Activated CD4-positive, alpha-beta T cell treated with anti-CD3 and anti-CD28 coated beads, Interleukin-10, Interleukin-2, amounts not matched to agents 100 ng/mL and 50 ng/mL, durations not matched to agents 16 hours and 8 hours (primary cell): ENCODE results near the gene TEAD4.

Experiments
- DNase-seq: peaks from one replicate; pipeline ENCODE4 v3.0.0-alpha.2; 2020

The TEAD4 gene

DNA sequence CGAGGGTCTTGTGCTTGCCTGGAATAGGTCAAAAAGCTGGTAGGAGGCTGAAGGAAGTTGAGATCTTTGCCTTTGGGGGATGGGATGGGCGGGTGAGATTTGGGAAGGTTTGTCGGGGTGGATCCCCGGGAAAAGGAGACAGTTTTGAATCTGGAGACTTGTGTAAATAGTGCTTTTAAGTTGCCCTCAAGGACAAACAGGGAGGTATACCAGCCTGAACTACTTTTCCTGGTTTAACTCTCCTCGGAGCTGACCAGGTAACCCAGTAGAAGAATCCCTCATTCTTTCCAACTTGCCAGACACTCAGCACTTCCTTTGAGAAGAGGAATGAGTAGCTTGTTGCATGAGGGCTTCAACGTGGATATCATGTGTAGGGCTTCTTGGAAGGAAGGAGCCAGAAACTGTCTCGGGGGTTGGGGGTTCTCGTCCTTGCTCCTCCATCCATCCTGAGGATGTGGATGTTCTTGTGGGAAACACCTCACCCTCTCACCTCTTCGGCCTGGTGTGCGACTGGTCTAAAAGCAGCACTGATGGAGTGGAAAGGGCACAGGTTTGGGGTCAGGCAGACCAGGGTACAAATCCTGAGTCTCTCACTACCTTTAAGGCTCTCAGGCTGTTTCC lies 1.9 kb downstream of the TEAD4 start:
- DNase-seq: no peak

DNA sequence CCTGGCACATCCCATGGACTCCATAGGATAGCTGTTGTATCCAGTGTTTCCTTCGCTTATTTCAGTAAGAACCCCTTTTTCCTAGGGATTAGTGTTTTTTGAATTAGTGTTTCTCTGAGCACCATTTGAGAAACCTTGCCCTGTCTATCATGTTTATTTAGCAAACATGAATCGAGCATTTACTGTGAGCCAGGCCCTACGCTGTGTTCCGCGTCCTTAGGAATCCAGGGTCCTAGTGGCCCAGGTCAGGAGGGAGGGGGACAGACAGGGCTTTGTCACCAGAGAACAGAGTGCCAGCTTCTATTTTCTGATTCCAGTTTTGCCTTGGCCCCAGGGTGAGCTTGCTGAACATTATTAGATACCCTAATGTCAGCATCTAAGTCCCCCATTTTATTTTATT lies 2.5 kb downstream of the TEAD4 start:
- no peak for DNase-seq

DNA sequence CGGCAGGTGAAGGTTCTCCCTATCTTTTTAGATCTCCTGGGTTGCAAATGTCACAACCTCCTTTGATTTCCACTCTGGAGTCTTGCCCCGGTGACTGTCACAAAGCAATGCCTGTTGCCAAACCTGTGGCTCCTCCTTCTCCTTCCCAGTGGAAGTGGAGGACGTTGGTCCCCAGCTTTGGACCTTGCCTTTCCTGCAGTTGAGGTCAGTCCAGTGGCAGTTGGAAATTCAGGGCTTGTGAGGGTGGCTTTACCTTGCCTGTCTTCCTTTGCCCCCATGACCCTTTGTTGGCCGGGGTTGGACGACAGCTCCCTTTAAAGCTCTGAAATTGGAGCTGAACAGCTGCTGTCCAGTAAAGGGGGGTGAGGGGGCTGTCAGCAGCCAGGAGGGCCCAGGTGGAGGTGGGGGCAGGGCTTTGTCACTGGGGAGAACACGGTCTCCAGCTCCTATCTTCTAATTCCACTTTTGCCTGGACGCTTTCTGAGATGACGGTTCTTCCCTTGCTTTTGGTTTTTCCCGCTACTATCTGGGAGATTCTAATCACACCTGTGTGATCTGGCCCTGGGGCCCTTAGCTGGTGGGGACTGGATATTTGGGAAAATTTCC lies 4.1 kb downstream of the TEAD4 start:
- DNase-seq: no peak

DNA sequence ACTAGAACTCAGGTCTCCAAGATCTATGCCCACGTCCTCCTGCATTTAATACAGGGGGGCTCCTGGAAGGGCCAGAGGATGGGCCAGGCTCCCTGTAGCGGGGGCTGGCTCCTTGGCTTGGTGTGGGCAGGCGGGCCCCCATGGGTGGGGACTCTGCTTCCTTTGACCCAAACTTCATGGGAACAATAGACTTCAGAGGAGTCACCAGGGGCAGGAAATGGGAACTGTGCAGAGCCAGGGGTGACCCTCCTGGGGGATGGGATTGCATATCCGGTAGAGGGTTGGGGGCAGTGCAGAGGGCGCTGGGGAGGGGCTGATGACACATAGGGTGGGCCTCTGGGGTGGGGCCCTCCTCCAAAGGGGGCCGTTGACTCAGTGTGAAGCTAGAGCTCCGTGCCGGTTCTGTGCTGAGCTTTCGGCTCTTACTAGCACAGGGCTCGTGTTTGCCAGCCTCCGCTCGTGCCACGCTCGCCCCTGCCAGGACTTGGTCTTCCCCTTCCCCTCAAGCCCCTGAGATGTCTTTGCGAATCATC lies 4.6 kb downstream of the TEAD4 start:
- DNase-seq: no peak

DNA sequence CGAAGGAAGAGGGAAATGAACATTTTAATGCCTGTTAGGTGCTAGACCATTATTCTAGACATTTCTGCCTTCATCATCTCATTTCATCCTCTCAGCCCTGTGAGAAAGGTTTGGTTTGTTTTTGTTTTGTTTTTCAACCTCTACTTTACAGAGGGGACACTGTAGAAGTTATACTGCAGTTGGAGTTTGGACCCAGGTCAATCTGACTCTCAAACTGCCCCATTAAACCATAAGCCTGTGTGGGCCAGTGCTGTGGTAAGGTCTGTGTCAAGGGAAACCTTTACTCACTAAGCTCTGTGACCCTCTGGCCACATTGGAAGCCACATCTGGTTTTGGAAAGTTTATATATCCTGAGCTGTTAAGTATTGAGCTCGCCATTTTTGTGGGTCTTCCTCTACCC lies 8.5 kb downstream of the TEAD4 start:
- DNase-seq: no peak

DNA sequence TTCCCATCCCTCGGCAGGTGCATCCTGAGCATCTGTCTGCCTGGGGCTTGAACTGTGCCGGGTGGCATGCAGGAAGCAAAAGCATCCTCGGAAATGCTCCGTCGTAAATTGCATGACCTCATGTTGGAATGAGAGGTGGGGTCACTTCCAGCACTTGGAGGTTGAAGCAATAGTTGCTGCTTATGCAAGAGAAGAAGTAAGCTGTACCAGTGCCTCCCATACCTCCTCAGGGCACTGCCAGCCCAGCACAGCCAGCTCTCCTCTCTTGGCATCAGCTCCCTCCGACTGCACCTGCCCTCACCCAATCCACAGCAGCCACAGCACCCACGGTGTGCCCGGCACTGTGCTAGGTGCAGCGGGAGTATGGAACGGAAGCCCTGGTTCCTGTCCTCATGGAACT lies 11.5 kb downstream of the TEAD4 start:
- DNase-seq: no peak

DNA sequence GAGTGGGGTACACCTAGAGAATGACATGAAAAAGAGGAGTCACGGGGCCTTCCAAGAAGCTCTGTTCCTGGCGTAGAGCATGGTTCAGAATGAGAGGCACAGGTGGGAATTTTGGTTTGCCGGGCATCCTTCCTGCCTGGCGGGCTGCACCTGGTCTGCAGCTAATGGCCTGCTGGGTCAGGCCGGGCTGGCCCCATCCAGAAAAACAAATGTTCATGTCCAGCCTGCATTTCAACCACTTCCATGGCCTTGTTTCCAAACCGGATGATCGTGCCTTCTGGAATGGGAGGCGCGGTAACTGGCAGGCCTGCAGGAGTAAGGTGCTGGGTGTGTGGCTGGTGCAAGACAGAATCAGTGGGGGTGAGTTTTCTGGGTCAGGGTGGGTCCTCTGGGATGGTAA lies 14.4 kb downstream of the TEAD4 start:
- DNase-seq: no peak

DNA sequence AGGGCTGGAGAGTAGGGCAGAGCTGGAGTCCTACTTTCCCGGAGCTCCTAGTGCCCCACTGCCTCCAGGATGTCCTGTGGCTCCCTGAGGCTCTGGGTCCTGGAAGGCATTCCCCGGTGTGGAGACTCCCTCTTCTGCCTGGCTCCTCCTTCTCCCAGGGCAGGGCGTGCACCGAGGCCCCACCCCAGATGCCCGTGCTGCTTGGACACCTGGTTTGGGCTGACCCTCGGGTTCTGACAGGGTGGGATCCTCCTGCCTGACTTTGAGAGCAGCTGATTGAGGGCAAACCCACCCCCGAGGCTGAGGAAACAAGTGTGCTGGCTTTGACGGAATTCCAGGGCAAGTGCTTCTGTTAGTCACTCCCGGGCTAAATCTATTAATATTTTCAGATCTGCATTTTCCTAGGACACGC lies 15.4 kb downstream of the TEAD4 start:
- DNase-seq: no peak

DNA sequence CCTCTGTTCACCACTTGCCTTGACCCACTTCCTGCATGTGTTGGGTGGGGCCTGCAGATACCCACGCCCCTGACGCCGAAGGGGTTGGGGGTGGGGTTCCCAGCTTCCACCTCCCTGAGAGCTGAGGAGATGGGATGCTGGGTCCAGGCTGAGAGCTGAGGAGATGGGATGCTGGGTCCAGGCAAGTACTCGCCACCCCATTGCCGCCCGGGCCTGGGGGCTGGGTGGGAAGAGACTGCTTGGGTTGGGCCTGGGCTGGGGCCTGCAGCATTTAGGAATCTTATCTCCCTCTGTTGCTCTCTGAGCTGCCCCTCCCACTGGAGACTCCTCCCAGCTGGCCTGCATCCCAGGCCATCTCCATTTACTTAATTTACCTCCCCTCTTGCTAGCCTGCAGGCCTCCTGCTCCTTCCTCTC lies 17.4 kb downstream of the TEAD4 start:
- DNase-seq: no peak

DNA sequence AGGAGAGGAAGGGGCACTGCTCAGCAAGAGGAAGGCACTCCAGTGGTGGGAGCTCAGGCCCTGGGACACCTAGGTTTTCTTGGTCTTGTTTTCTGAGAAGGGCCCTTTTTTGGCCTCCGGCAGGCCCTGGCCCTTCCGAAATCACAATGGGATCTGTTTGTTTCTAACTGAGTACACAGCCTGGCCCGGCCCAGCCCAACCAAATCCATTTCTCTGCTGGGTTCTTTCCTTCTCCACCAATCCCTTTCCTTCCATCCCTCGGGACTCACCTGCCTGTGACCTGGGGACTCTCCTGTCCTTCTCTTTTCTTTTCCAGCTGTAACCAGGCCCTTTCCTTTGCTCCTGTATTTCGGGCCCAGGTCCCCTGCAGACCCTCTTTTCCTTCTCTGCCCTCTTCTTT lies 18.6 kb downstream of the TEAD4 start:
- DNase-seq: no peak

DNA sequence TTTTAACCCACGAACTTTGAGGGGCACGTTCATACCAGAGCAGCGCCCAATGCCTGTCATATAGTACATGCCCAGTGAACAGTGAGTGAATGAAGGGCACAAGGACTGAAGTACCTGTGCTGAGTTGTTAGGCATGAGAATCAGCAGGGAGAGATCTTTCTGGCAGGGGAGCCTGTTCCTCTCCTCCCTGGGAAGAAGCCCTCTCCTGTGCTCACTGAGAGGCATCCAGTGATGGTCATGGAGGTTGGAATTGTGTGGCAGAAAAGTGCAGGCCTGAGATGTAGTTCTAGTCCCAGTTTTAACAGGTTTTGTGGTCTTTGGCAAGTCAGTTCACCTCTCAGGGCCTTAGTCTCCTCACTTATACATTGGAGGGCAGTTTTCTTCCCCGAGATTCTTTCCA lies 20.6 kb downstream of the TEAD4 start:
- no peak for DNase-seq

DNA sequence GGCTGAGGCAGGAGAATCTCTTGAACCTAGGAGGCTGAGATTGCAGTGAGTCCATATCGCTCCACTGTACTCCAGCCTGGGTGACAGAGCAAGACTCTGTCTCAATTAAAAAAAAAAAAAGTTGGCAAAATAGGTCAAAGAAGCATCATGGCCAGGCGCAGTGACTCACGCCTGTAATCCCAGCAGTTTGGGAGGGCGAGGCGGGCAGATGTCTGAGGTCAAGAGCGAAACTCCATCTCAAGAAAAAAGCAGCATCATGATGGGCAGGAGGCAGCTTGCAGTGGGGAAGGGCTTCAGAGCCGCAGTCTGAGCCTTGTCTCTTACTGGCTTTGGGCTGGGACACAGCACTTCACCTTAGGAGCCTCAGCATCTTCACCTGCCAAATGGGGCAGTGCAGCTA lies 21.4 kb downstream of the TEAD4 start:
- no peak for DNase-seq

DNA sequence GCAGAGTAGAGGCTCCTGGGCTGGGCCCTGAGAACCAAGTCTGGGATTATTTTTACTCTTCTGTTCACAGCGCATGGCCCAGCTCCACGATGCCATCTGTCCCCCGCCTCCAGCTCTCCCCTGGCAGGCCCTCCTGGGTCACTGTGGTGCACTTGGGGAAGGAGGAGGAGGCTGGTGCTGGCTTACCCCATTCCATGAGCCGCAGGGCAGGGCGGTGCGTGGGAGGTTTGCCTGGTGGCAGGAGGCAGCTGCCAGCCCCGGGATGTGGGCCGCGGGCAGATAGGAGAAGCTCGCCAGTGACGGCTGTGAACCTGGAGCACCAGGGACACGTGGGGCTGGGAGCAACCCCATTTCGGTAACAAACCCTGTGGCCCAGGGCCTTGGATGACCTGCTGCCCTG lies 23.2 kb downstream of the TEAD4 start:
- DNase-seq: no peak

DNA sequence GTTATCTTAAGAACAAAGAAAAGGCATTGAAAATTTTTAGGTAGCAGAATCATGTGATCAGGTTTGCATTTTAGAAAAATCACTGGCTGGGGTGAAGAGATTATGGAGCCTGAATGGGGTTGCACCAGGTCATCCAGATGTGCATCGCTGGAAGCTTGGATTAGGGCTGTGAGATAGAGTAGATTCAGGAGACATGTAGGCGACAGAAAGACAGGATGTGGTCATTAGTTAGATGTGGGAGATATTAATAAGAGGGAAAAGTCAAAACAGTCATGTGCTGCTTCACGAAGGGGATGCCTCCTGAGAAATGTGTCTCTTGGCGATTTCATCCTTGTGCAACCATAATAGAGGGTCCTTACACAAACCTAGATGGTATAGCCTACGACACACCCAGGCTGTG lies 25.1 kb downstream of the TEAD4 start:
- no peak for DNase-seq

DNA sequence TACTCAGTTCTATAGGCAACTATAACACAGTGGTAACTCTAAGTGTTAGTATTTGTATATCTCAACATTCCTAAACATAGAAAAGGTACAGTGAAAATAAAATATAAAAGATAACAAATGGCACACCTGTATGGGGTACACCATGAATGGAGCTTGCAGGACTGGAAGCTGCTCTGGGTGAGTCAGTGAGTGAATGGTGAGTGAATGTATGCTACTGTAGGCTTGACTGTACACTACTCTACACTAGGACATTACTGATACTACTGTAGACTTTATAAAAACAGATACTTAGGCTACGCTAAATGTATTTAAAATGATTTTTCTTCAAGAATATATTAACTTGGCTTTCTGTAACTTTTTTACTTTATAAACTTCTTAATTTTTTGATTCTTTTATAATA lies 25.5 kb downstream of the TEAD4 start:
- no peak for DNase-seq

DNA sequence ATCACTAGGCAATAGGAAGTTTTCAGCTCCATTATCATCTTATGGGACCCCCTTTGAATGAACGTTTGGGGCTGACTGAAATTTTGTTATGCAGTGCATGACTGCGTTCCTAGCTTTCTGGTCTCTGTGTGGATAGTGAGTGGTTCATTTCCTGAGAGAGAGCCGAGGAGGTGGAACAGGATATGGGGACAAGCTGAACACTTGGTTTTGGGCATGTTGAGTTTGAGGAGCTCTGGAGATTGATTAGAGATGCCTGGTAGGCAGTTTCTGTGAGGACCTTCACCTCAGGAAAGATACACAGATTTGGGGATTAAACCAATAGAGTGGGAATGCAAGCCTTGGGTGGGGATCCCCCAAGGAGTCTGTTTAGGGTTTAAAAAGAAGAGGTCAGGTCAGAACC lies 27.7 kb downstream of the TEAD4 start:
- no peak for DNase-seq

DNA sequence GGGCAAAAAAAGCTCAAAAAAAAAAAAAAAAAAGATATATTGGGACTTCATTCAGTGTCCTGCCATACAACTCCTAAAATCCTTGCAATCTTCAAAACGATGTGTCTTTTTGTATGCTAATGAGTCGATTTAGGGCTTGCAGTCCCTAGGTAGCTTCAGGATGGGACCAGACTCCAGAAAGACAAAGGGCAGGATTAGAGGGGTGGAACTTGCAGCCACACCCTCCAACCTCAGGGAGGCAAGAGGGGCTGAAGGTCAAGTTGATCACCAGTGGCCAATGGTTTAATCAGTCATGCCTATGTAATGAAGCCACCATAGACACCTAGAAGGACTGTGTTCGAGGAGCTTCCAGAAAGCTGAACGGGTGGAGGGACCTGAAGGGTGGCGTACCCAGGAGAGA lies 29.3 kb downstream of the TEAD4 start:
- DNase-seq: no peak

DNA sequence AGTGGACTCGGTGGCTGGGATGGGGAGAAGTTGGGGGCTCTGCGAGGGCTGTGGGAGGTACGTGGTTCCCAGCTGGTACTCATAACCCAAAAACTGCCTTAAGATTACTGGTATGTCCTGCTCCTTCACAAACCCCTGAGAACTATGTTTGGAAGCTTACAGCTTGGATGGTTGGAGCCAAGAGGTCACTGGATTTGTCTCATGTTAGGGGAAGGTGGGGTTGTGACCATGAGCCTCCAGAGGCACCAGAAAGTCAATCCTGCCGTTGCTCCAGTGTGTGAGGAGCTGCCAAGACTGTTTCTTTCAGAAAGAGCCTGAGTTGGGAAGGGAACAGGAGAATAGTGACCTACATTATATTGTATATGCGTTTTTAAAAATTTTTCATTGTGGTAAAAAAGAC lies 33.5 kb downstream of the TEAD4 start:
- no peak for DNase-seq

DNA sequence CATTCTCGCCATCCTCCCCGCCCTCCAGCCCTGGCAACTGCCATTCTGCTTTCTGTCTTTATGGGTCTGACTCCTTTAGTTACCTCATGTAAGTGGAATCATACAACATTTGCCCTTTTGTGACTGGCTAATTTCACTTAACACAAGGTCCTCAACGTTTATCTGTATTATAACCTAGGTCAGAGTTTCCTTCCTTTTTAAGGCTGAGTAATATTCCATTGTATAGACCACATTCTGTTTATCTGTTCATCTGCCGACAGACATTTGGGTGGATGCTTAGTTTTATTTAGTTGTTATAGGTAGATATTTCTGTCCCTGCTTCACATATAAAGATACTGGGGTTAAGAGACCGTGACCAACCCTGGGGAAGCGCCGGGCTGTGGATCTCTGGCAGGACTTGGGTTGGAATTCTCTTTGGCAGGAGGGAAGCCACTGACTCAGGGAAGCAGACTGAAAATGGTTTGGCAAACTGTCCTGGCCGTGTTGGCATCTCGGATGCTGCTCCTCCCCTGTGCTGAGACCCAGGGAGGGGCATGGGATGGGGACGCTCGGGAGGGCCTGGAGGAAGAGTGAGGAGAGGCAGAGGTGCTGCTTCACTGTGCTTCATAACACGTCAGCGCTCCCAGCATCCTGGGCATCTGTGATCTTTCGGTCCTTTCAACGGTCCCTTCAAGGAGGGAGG lies 38.9 kb downstream of the TEAD4 start:
- no peak for DNase-seq

DNA sequence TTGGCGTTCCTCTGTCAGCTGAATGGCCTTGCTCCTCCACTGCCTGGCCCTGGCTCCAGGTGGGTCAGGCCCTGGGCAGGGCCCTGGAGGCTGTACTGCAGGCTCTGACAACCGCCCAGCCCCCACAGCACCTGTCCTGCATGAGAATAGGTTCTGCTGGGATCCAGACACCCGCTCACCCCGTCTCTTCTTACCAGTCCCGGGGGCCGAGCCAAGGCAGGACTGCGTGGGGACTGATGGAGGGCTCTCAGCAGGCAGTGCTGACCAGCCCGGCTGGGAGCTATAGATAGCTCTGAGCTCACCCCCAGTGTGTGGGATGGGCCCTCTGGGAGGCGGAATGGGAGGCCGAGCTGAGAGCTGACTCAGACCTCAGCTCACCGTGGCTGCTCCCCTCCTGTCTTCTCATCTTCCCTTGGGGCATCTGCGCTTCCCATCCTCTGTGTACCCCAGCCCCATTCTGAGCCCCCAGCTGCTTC lies 39.6 kb downstream of the TEAD4 start:
- DNase-seq: no peak

DNA sequence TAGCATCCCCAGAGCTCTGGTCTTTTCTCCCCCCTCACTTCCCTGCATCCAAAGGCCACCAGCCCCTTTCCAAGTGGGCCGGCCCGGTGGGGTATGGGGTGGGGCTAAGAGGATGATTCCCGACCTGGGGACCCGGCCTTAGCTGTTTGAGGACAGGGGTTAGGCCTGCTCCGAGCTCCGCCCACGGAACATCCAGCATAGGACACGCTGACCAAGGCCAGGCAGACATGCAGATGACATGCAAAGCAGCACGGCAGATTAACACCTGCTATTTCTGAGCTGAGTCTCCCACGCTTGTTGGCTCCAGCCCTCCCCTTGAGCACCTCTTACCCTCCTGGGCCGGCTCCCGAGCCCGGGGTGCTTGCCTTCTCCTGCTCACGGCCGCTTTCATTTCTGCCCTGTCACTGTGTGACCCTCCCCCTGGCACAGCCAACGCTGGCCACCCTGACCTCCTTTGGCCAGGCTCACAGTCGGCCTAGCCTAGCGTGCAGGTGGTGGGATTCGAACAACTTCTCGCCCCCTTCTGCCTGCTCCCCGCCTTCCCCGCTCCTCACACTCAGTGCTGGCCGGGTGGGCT lies 40.2 kb downstream of the TEAD4 start:
- no peak for DNase-seq

DNA sequence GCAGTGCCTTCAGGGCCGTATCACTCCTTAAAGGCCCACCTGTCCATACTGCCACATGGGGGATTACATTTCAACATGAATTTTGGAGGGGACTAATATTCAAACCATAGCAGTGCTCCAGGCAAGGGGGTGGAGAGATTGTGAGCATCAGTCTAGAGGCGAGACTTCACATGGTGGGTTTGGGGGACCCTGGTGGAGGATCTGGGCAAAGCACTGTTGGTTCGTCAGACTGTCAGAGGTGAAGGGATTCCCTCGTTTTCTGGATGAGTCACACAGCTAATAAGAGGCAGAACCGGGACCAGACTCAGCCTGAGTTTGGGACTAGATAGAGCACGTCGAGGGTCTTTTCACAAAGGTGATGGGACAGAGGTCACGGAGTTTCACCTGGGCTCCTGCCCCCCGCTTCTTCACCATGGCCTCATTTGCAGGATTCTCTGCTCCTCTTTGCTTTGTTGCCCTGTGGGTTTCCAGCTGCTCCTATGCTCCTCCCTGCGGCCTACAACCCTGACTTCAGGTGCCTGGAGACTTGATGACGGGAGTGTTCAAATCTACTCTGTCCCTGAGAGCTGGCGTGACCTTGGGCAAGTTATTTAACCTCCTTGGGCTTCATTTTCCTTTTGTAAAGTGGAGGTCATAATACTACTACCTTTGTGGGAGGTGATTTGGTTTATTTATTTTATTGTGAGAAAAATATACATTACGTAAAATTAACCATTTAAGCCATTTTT lies 41.5 kb downstream of the TEAD4 start:
- DNase-seq: no peak

DNA sequence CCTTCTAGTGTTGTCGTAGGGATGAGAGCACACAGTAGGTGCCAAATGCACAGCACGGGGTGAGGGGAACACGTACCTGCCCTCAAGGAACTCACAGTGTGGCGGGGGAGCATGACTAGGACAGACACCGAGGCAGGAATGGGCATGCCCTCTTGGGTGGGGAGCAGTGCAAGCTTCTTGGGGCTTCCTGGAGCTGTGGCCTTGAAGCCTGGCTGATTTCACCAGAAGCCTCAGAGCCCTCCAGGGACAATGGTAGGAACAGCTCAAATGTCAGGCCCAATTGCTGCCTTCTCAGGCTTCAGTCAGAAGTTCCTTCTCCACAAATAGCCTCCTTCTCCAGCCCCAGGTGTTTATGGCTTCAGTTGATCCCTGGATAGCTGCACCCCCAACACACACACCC lies 43.4 kb downstream of the TEAD4 start:
- DNase-seq: no peak
